ENCODE measurements around the gene KCNAB2.

KCNAB2 gene

GRCh38 chr1:6106977-6107376 is 61.3 kb downstream of the KCNAB2 start:
- DNase-seq (ENCODE audit: low spot score) = no peak
- no peak overlapping the region for H3K27ac ChIP-seq
- POLR2A ChIA-PET (ENCODE audit: low non-redundant PET) = no interaction called here
- CTCF ChIA-PET = no interaction called here
- no peak for TF ChIP-seq CTCF (conservative IDR thresholded peaks at IDR 0.05; ENCODE audit: low read depth)

- no peak for DNase-seq (ENCODE audit: low spot score)
- POLR2A ChIA-PET (ENCODE audit: low non-redundant PET) = no interaction called here
These were observed 62.0 kb downstream of the KCNAB2 start for GRCh38 chr1:6107409-6108356.

GRCh38 chr1:6108476-6108875 is 62.8 kb downstream of the KCNAB2 start:
- ChIA-PET POLR2A (ENCODE audit: low non-redundant PET) (no interaction called here), CTCF (interaction anchor here (0.6 to 1.4 kb wide), 18 partner anchors 13 to 138 kb away, joined by 3 to 13 read pairs (median 4); partner anchors contain the start of gene ICMT)
- TF ChIP-seq CTCF (conservative IDR thresholded peaks at IDR 0.05; ENCODE audit: low read depth) = no peak
- DNase-seq (ENCODE audit: low spot score) = no peak
- H3K27ac ChIP-seq = no peak overlapping the region

More at GRCh38 chr1:6107409-6108356, 62.0 kb downstream of the KCNAB2 start:
- CTCF ChIA-PET = no interaction called here
- TF ChIP-seq CTCF (conservative IDR thresholded peaks at IDR 0.05; ENCODE audit: low read depth) = no peak
- H3K27ac ChIP-seq = no peak overlapping the region

- DNase-seq (ENCODE audit: low spot score) = peak; percentile 75
These were observed 63.4 kb downstream of the KCNAB2 start for GRCh38 chr1:6108937-6109614.

GRCh38 chr1:6109688-6110087 is 64.0 kb downstream of the KCNAB2 start:
- no peak for DNase-seq (ENCODE audit: low spot score)
- POLR2A ChIA-PET (ENCODE audit: low non-redundant PET) = no interaction called here
- no peak for TF ChIP-seq CTCF (conservative IDR thresholded peaks at IDR 0.05; ENCODE audit: low read depth)
- CTCF ChIA-PET = interaction anchor here (1.4 kb wide), 2 partner anchors 89 to 135 kb away, joined by 9 to 13 read pairs; no protein-coding TSS in a partner anchor
- no peak overlapping the region for H3K27ac ChIP-seq

More at GRCh38 chr1:6108937-6109614, 63.4 kb downstream of the KCNAB2 start:
- H3K27ac ChIP-seq = no peak overlapping the region
- ChIA-PET POLR2A (ENCODE audit: low non-redundant PET) (no interaction called here), CTCF (interaction anchor here (0.5 to 1.4 kb wide), 21 partner anchors 14 to 138 kb away, joined by 3 to 13 read pairs (median 4); partner anchors contain the start of genes ICMT and RNF207)
- peak; percentile 19; the same call in 1 of the 2 replicates for TF ChIP-seq CTCF (conservative IDR thresholded peaks at IDR 0.05; ENCODE audit: low read depth)

- no peak overlapping the region for H3K27ac ChIP-seq
- POLR2A ChIA-PET (ENCODE audit: low non-redundant PET) = no interaction called here
- CTCF ChIA-PET = interaction anchor here (0.5 to 1.0 kb wide), 2 partner anchors 95 to 120 kb away, joined by 3 read pairs; no protein-coding TSS in a partner anchor
- no peak for DNase-seq (ENCODE audit: low spot score)
- no peak for TF ChIP-seq CTCF (conservative IDR thresholded peaks at IDR 0.05; ENCODE audit: low read depth)
These were observed 64.6 kb downstream of the KCNAB2 start for GRCh38 chr1:6110326-6110725.
